DOHH2 (cell line): Measurements from ENCODE around the gene SNX33.

Experiments used
- EZH2phosphoT487 ChIP-seq: fragments of 200-600 bp; sonication (generic); IDR thresholded peaks from 2 replicates; pipeline ENCODE4 v1.6.1; 2017; ENCODE audit warnings: borderline replicate concordance, mild to moderate bottlenecking, antibody characterized with exemption, low read length, moderate library complexity, mixed read lengths
- TF ChIP-seq, protein P1 (sequence below): fragments of 200-600 bp; sonication (generic); IDR thresholded peaks from one replicate; pipeline ENCODE4 v1.5.1; 2014; ENCODE audit warnings: antibody characterized with exemption, mild to moderate bottlenecking, low read depth, low read length; ENCODE audit not compliant: poor library complexity, severe bottlenecking

DNA sequence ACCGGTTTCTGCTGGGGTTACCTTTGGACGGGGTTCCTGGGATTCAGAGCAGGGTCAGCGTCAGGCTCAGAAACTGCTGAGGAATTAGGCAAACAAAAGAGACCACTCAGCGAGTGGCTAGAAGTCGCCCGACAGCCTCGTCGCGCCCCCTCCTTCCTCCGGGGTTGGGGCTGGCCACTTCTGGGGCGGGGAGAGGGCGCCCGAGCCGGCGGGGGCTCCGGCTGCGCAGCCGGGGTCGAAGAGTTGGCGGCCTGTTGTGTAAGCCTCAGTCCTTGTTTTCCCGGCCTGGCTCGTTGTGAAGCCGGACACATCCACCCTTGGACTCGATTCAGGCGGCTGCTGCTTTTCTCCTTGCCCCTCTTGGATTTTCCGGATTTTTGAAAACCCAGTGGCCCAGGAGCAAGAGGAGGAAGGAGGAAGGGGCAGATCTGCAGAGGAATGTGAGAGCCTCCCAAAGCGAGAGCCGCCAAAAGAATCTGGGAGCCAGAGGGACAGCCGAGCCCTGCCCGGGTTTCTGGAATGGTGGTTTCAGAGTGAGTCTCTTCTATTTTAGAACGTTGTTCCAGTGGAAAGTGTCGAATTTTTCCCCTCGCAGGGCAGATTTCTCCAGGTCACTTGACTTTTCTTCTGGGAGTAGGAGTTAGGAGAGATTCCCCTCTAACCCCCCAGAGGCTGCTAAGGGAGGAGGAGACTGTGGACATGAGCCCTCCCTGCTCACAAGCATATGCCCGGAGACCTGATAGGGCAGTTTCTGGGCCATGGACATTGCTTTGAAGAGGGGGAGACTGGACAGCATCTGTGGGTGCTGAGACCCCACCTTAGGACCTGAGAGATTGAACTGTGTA, 666 bp downstream of the SNX33 start:
- TF ChIP-seq, protein P1, sequence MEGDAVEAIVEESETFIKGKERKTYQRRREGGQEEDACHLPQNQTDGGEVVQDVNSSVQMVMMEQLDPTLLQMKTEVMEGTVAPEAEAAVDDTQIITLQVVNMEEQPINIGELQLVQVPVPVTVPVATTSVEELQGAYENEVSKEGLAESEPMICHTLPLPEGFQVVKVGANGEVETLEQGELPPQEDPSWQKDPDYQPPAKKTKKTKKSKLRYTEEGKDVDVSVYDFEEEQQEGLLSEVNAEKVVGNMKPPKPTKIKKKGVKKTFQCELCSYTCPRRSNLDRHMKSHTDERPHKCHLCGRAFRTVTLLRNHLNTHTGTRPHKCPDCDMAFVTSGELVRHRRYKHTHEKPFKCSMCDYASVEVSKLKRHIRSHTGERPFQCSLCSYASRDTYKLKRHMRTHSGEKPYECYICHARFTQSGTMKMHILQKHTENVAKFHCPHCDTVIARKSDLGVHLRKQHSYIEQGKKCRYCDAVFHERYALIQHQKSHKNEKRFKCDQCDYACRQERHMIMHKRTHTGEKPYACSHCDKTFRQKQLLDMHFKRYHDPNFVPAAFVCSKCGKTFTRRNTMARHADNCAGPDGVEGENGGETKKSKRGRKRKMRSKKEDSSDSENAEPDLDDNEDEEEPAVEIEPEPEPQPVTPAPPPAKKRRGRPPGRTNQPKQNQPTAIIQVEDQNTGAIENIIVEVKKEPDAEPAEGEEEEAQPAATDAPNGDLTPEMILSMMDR: no peak
- no peak; the same call in 1 of the 2 replicates for TF ChIP-seq EZH2phosphoT487
